K562 (cell line): ENCODE data around the gene DHX36. TPM values are rescaled to one million over a fixed set of nuclear protein-coding genes. Genes with fewer than 3 reads are reported as not detected.

Experiments
- ATAC-seq: fragments of 200-7000 bp; cut with Tn5 transposase; 3 replicates; pipeline ENCODE4 v1.9.1; 2020; ENCODE audit warnings: moderate library complexity
- BruUV-seq: library from RNA; stranded (reverse); fragments of 400-500 nt; replicated peaks from 2 replicates; lab custom pipeline; 2021; lab: Mats Ljungman, UMichigan
- CTCF ChIA-PET: fragments of 300-600 bp; formaldehyde crosslinking; extraction: SDS; loops from one replicate; lab custom pipeline; 2021; ENCODE audit warnings: low intra/inter-chr PET ratio; lab: Yijun Ruan, JAX
- POLR2A ChIA-PET: fragments of 300-600, 350-650 bp; sonication (Branson Sonifier 250); formaldehyde crosslinking; extraction: SDS; loops from one replicate; lab custom pipeline; 2021; ENCODE audit warnings: antibody characterized with exemption, inconsistent platforms; lab: Yijun Ruan, JAX
- DNase-seq, 4 experiments: peaks; one replicate each; pipeline versions ENCODE4 v3.0.0 to v3.0.0-alpha.2; 2011 to 2018; ENCODE audit warnings: low spot score in 3 of 4, mixed read lengths in 3 of 4; ENCODE audit errors: extremely low read depth in 1 of 4
- FAIRE-seq: peaks from 2 replicates; lab custom pipeline; 2011; peaks lifted over from hg19 to GRCh38; lab: Jason Lieb, UNC
- H2AFZ ChIP-seq: 2 replicates; pipeline ENCODE4 v1.6.0; 2011; ENCODE audit warnings: low read depth, low read length, control low read depth, inconsistent platforms
- H3K27ac ChIP-seq: fragments of 200-600 bp; 3 replicates; pipeline ENCODE4 v1.8.0; 2011; ENCODE audit warnings: low read depth, mild to moderate bottlenecking, control low read depth, inconsistent platforms, low read length, moderate library complexity, mixed read lengths; ENCODE audit errors: extremely low read depth
- H3K27me3 ChIP-seq, 2 experiments: fragments of 300-600 bp in 1 of 2; 2 replicates in 1 of 2; 3 replicates in 1 of 2; pipeline versions ENCODE4 v1.6.0 to v1.8.0; 2011; ENCODE audit warnings: inconsistent platforms in 2 of 2, low read length in 2 of 2, mild to moderate bottlenecking in 1 of 2, mixed read lengths in 1 of 2, moderate library complexity in 1 of 2; ENCODE audit not compliant: control insufficient read depth in 2 of 2, insufficient read depth in 2 of 2
- H3K36me3 ChIP-seq: fragments of 300-600 bp; 3 replicates; pipeline ENCODE4 v1.8.0; 2011; ENCODE audit warnings: mild to moderate bottlenecking, low read length, inconsistent platforms; ENCODE audit not compliant: control insufficient read depth, insufficient read depth
- H3K4me1 ChIP-seq, 2 experiments: fragments of 200-600 bp in 1 of 2; replicated peaks in 1 of 2; 2 replicates in 1 of 2; 3 replicates in 1 of 2; pipeline versions ENCODE4 v1.5.1 to v1.8.0; 2011; ENCODE audit warnings: inconsistent platforms in 2 of 2, low read length in 2 of 2, mild to moderate bottlenecking in 1 of 2, mixed read lengths in 1 of 2, moderate library complexity in 1 of 2; ENCODE audit not compliant: control insufficient read depth in 2 of 2, insufficient read depth in 2 of 2
- H3K4me2 ChIP-seq: 2 replicates; pipeline ENCODE4 v1.6.1; 2011; ENCODE audit warnings: low read length, control low read depth, inconsistent platforms, mixed read lengths; ENCODE audit not compliant: insufficient read depth
- H3K4me3 ChIP-seq: fragments of 200-600 bp; sonication (generic), shearing (Covaris generic); 2 replicates; pipeline ENCODE4 v1.5.1; 2016; ENCODE audit warnings: control low read depth, inconsistent platforms
- H3K79me2 ChIP-seq: fragments of 200-600 bp; 3 replicates; pipeline ENCODE4 v1.8.0; 2011; ENCODE audit warnings: low read length, inconsistent platforms; ENCODE audit not compliant: control insufficient read depth, insufficient read depth
- H3K9ac ChIP-seq, 2 experiments: 2 replicates each; pipeline versions ENCODE4 v1.6.0 to v1.6.1; 2011; ENCODE audit warnings: low read depth in 2 of 2, low read length in 2 of 2, control low read depth in 1 of 2, inconsistent platforms in 1 of 2, mild to moderate bottlenecking in 1 of 2, mixed read lengths in 1 of 2; ENCODE audit not compliant: insufficient read depth in 1 of 2
- H3K9me1 ChIP-seq: one replicate; pipeline ENCODE4 v1.6.0; 2011; ENCODE audit warnings: inconsistent platforms, mild to moderate bottlenecking, low read length, moderate library complexity; ENCODE audit not compliant: control insufficient read depth, insufficient read depth
- H3K9me3 ChIP-seq: replicated peaks from 2 replicates; pipeline ENCODE4 v1.5.1; 2011; ENCODE audit warnings: low read depth, low read length, inconsistent platforms; ENCODE audit not compliant: control insufficient read depth, insufficient read depth
- H4K20me1 ChIP-seq: replicated peaks from 2 replicates; pipeline ENCODE4 v1.6.1; 2011; ENCODE audit warnings: low read length, inconsistent platforms, mixed read lengths; ENCODE audit not compliant: control insufficient read depth, insufficient read depth
- CREB3 ChIP-seq: fragments of 450-650 bp; conservative IDR thresholded peaks from 2 replicates; pipeline ENCODE4 v1.6.1; 2016; ENCODE audit warnings: missing genetic modification characterization, low read depth, mild to moderate bottlenecking, missing compliant biosample characterization, moderate library complexity
- EP400 ChIP-seq: fragments of 450-650 bp; IDR thresholded peaks from 2 replicates; pipeline ENCODE4 v1.6.1; 2017; ENCODE audit warnings: antibody characterized with exemption, mild to moderate bottlenecking, moderate library complexity
- KHSRP ChIP-seq: fragments of 450-650 bp; IDR thresholded peaks from 2 replicates; pipeline ENCODE4 v1.6.1; 2017
- MLLT1 ChIP-seq, 2 experiments: fragments of 450-650 bp; IDR thresholded peaks; 2 replicates each; pipeline ENCODE4 v1.6.1; 2016
- RBM14 ChIP-seq: fragments of 200-400 bp; formaldehyde crosslinking; IDR thresholded peaks from 2 replicates; pipeline ENCODE4 v1.6.1; 2018; ENCODE audit warnings: low read depth, mild to moderate bottlenecking, low read length, moderate library complexity, borderline replicate concordance; ENCODE audit not compliant: insufficient read depth
- SIRT6 ChIP-seq: IDR thresholded peaks from one replicate; pipeline ENCODE4 v1.6.1; 2012; ENCODE audit warnings: low read depth, mild to moderate bottlenecking, control low read depth, inconsistent platforms, low read length, moderate library complexity
- SRSF9 ChIP-seq: fragments of 200-400 bp; formaldehyde crosslinking; IDR thresholded peaks from 2 replicates; pipeline ENCODE4 v1.6.1; 2017; ENCODE audit warnings: low read depth, low read length, borderline replicate concordance
- ZNF318 ChIP-seq, 2 experiments: fragments of 450-650 bp; IDR thresholded peaks; 2 replicates each; pipeline ENCODE4 v1.6.1; 2016; ENCODE audit warnings: mild to moderate bottlenecking in 2 of 2, borderline replicate concordance in 1 of 2, low read depth in 1 of 2, moderate library complexity in 1 of 2
- ZNF324 ChIP-seq: fragments of 250-450 bp; sonication (Bioruptor Pico); IDR thresholded peaks from 2 replicates; pipeline ENCODE4 v1.4.0; 2020; ENCODE audit warnings: mild to moderate bottlenecking
- in situ Hi-C: fragments of 300-500 bp; cut with MboI; formaldehyde crosslinking; loops from 4 replicates; pipeline ENCODE4 v1.15.0; 2018; ENCODE audit warnings: inconsistent platforms, mixed read lengths
- intact Hi-C: fragments of 100-400 bp; cut with micrococcal nuclease; formaldehyde crosslinking; loops from 2 replicates; pipeline ENCODE4 v1.14.2; 2022
- polyA plus RNA-seq, 8 experiments: library from polyadenylated mRNA; depleted of rRNA in 4 of 8; stranded (reverse) in 5 of 8; unstranded in 3 of 8; fragments of >200 nt; fragmentation: Nextera tagmentation in 2 of 8; fragmentation: Illumina TruSeq in 1 of 8; extraction: Ambion mirVana in 2 of 8; extraction: Trizol in 1 of 8; gene quantifications; 2 replicates each; pipeline versions ENCODE4 v1.2.1 to v1.2.3, GENCODE V29; 2011 to 2014; ENCODE audit warnings: inconsistent platforms in 1 of 8, missing spikeins in 1 of 8
- total RNA-seq, 7 experiments: library from RNA; depleted of rRNA in 6 of 7; stranded (reverse); fragments of >200 nt in 6 of 7; fragmentation: Illumina TruSeq in 2 of 7; extraction: Trizol in 2 of 7; gene quantifications; 2 replicates each; pipeline versions ENCODE4 v1.2.1 to v1.2.3, GENCODE V29; 2011 to 2021; ENCODE audit warnings: low replicate concordance in 1 of 7

The DHX36 gene
- total and polyA plus RNA-seq, 9 of the 15 experiments (the other 6 are each of a cell fraction or from before 2014, with no cell fraction given), result 44.3 to 98.7 (median 57.0) TPM

- TF ChIP-seq SRSF9 (no peak), SIRT6 (no peak), EP400 (no peak), CREB3 (tag) (no peak), ZNF324 (CRISPR knock-in tag) (no peak), MLLT1 (IDR thresholded peaks at IDR 0.05) (no peak)
Measured at GRCh38 chr3:154225536-154225935, 98.8 kb downstream of the DHX36 start (continued).

GRCh38 chr3:154224866-154225265, 99.4 kb downstream of the DHX36 start:
- ChIA-PET CTCF (no interaction called here), POLR2A (no interaction called here)
- H3K4me3 ChIP-seq, result no peak overlapping the region
- no peaks in the 10 kb centered on the region for H3K36me3 ChIP-seq
- no peaks in the 10 kb centered on the region for H3K79me2 ChIP-seq
- no peaks in the 10 kb centered on the region for H3K27me3 ChIP-seq
- H3K27ac ChIP-seq, result no peak overlapping the region
- FAIRE-seq, result no peak
- no peaks in the 10 kb centered on the region for H3K9me1 ChIP-seq
- intact Hi-C loops, result no loop called here
- no peak overlapping the region for H3K4me2 ChIP-seq
- no peak for DNase-seq
- no peak for ATAC-seq
- H3K4me1 ChIP-seq, result no peaks in the 10 kb centered on the region; a peak in 3 of 5 replicates
- in situ Hi-C loops, result no loop called here
- BruUV-seq, result no TSS peak
- no peaks in the 10 kb centered on the region for H4K20me1 ChIP-seq
- no peak overlapping the region for H2AFZ ChIP-seq
- no peaks in the 10 kb centered on the region for H3K9me3 ChIP-seq
- no peak overlapping the region for H3K9ac ChIP-seq
- no peak for TF ChIP-seq RBM14
- no peak for TF ChIP-seq ZNF318 (IDR thresholded peaks at IDR 0.05; ENCODE audit: borderline replicate concordance in 1 of 2, low read depth in 1 of 2)
- no peak for TF ChIP-seq KHSRP
